GM23338 (cell line): ENCODE results near the gene SERP2. TPM values are rescaled to one million over a fixed set of nuclear protein-coding genes. Genes with fewer than 3 reads are reported as not detected.

Source experiments
- ATAC-seq: fragments of 200-7000 bp; cut with Tn5 transposase; 3 replicates; pipeline ENCODE4 v1.9.1; 2020
- DNase-seq: peaks from one replicate; pipeline ENCODE4 v3.0.0-alpha.2; 2015; ENCODE audit warnings: low spot score
- H2AFZ ChIP-seq: fragments of 200-600 bp; sonication (generic); 2 replicates; pipeline ENCODE4 v1.8.0; 2016; ENCODE audit warnings: antibody characterized with exemption, mild to moderate bottlenecking, moderate library complexity
- H3F3A ChIP-seq: fragments of 200-600 bp; sonication (generic); replicated peaks from 2 replicates; pipeline ENCODE4 v1.8.0; 2017; ENCODE audit warnings: antibody characterized with exemption, mixed run types, low read depth
- H3K27ac ChIP-seq: fragments of 200-600 bp; sonication (generic); 2 replicates; pipeline ENCODE4 v1.6.1; 2016; ENCODE audit warnings: low read depth
- H3K27me3 ChIP-seq: fragments of 200-600 bp; sonication (generic); 2 replicates; pipeline ENCODE4 v1.8.0; 2016; ENCODE audit warnings: mild to moderate bottlenecking, mixed run types, moderate library complexity; ENCODE audit not compliant: insufficient read depth
- H3K36me3 ChIP-seq: fragments of 200-600 bp; sonication (generic); 2 replicates; pipeline ENCODE4 v1.8.0; 2016; ENCODE audit warnings: mild to moderate bottlenecking; ENCODE audit not compliant: insufficient read depth
- H3K4me1 ChIP-seq: fragments of 200-600 bp; sonication (generic); 2 replicates; pipeline ENCODE4 v1.8.0; 2016; ENCODE audit warnings: mild to moderate bottlenecking, moderate library complexity; ENCODE audit not compliant: insufficient read depth
- H3K4me2 ChIP-seq: fragments of 200-600 bp; sonication (generic); 2 replicates; pipeline ENCODE4 v1.7.1; 2017; ENCODE audit warnings: mixed run types
- H3K4me3 ChIP-seq: fragments of 200-600 bp; sonication (generic); 2 replicates; pipeline ENCODE4 v1.6.1; 2016; ENCODE audit warnings: mixed run types
- H3K79me2 ChIP-seq: fragments of 200-600 bp; sonication (generic); replicated peaks from 2 replicates; pipeline ENCODE4 v1.8.0; 2017; ENCODE audit warnings: mild to moderate bottlenecking; ENCODE audit not compliant: insufficient read depth
- H3K9me2 ChIP-seq: fragments of 200-600 bp; sonication (generic); 2 replicates; pipeline ENCODE4 v1.8.0; 2017; ENCODE audit not compliant: insufficient read depth
- H4K20me1 ChIP-seq: fragments of 200-600 bp; sonication (generic); replicated peaks from 2 replicates; pipeline ENCODE4 v1.8.0; 2017; ENCODE audit warnings: mild to moderate bottlenecking; ENCODE audit not compliant: insufficient read depth
- H3K27ac Mint-ChIP-seq: 2 replicates; pipeline ENCODE4 v1.8.0; 2020; ENCODE audit warnings: inconsistent platforms, mild to moderate bottlenecking, moderate library complexity, mixed read lengths
- H3K27me3 Mint-ChIP-seq: 3 replicates; pipeline ENCODE4 v1.8.0; 2022; ENCODE audit warnings: low read depth, mild to moderate bottlenecking, moderate library complexity, mixed read lengths, inconsistent platforms; ENCODE audit not compliant: insufficient read depth, poor library complexity
- H3K36me3 Mint-ChIP-seq: 3 replicates; pipeline ENCODE4 v1.8.0; 2021; ENCODE audit warnings: low read depth, mild to moderate bottlenecking, inconsistent platforms, moderate library complexity, mixed read lengths
- H3K4me1 Mint-ChIP-seq: 3 replicates; pipeline ENCODE4 v1.8.0; 2020; ENCODE audit warnings: mild to moderate bottlenecking, inconsistent platforms, mixed read lengths
- H3K4me3 Mint-ChIP-seq: 3 replicates; pipeline ENCODE4 v1.8.0; 2021; ENCODE audit warnings: moderate library complexity, mild to moderate bottlenecking, inconsistent platforms, mixed read lengths
- H3K9me3 Mint-ChIP-seq: 3 replicates; pipeline ENCODE4 v1.8.0; 2020; ENCODE audit warnings: moderate library complexity, mild to moderate bottlenecking, inconsistent platforms, mixed read lengths
- CREB1 ChIP-seq: fragments of 250-450 bp; sonication (Bioruptor Pico); IDR thresholded peaks from 2 replicates; pipeline ENCODE4 v1.5.0; 2020; ENCODE audit warnings: low read depth, mild to moderate bottlenecking, moderate library complexity
- EZH2 ChIP-seq: fragments of 200-600 bp; sonication (generic); IDR thresholded peaks from one replicate; pipeline ENCODE4 v1.8.0; 2017; ENCODE audit warnings: antibody characterized with exemption, mild to moderate bottlenecking, low read depth; ENCODE audit not compliant: unreplicated experiment
- REST ChIP-seq: IDR thresholded peaks from one replicate; pipeline ENCODE4 v1.6.1; 2018; ENCODE audit warnings: antibody characterized with exemption; ENCODE audit not compliant: unreplicated experiment
- ZNF114 ChIP-seq: fragments of 250-450 bp; sonication (Bioruptor Pico); IDR thresholded peaks from 2 replicates; pipeline ENCODE4 v1.5.0; 2020; ENCODE audit warnings: mild to moderate bottlenecking, moderate library complexity
- ZNF462 ChIP-seq: fragments of 250-450 bp; sonication (Bioruptor Pico); IDR thresholded peaks from 2 replicates; pipeline ENCODE4 v1.5.0; 2020; ENCODE audit warnings: mild to moderate bottlenecking, moderate library complexity
- polyA plus RNA-seq: library from polyadenylated mRNA; unstranded; fragments of >200 nt; fragmentation: Nextera tagmentation; extraction: Ambion mirVana; gene quantifications from 2 replicates; pipeline ENCODE4 v1.2.1, GENCODE V29; 2016
- total RNA-seq: library from RNA; depleted of rRNA; stranded (reverse); fragments of >200 nt; shearing (Covaris generic); gene quantifications from 2 replicates; pipeline ENCODE4 v1.2.3, GENCODE V29; 2014
- TF ChIP-seq, protein P1 (sequence below): IDR thresholded peaks from 2 replicates; pipeline ENCODE4 v1.6.1; 2016; ENCODE audit warnings: antibody characterized with exemption

The SERP2 gene
- total and polyA plus RNA-seq, 2 experiments from 2014 or later = 0.59 to 3.4 TPM

- no peak for TF ChIP-seq REST
Measured at GRCh38 chr13:44334751-44335150, 38.9 kb upstream of the SERP2 start (continued).

GRCh38 chr13:44336934-44337333 lies 36.7 kb upstream of the SERP2 start:
- H3K27me3 Mint-ChIP-seq = peaks cover 6% of the 10 kb centered on the region
- H3K36me3 Mint-ChIP-seq = no peaks in the 10 kb centered on the region
- H3K27ac Mint-ChIP-seq = no peak overlapping the region
- Histone ChIP-seq H3K36me3 (no peaks in the 10 kb centered on the region), H3K79me2 (no peaks in the 10 kb centered on the region), H3K9me2 (no peaks in the 10 kb centered on the region), H3K27ac (no peak overlapping the region), H4K20me1 (no peaks in the 10 kb centered on the region), H2AFZ (no peak overlapping the region), H3K4me3 (no peak overlapping the region), H3K27me3 (no peaks in the 10 kb centered on the region), H3K4me2 (no peak overlapping the region), H3K4me1 (peaks cover 5% of the 10 kb centered on the region; the same call in 1 of the 2 replicates), H3F3A (no peaks in the 10 kb centered on the region)
- no peak overlapping the region for H3K4me3 Mint-ChIP-seq
- no peak for ATAC-seq
- peaks cover 15% of the 10 kb centered on the region for H3K4me1 Mint-ChIP-seq
- H3K9me3 Mint-ChIP-seq = peaks cover 3% of the 10 kb centered on the region; the same call in 1 of the 3 replicates
- no peak for TF ChIP-seq ZNF462 (CRISPR knock-in tag)
- no peak for TF ChIP-seq ZNF114 (CRISPR knock-in tag)
- no peak for TF ChIP-seq CREB1 (CRISPR knock-in tag)
- TF ChIP-seq, protein P1, sequence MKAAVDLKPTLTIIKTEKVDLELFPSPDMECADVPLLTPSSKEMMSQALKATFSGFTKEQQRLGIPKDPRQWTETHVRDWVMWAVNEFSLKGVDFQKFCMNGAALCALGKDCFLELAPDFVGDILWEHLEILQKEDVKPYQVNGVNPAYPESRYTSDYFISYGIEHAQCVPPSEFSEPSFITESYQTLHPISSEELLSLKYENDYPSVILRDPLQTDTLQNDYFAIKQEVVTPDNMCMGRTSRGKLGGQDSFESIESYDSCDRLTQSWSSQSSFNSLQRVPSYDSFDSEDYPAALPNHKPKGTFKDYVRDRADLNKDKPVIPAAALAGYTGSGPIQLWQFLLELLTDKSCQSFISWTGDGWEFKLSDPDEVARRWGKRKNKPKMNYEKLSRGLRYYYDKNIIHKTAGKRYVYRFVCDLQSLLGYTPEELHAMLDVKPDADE = no peak
- no peak for TF ChIP-seq EZH2
- no peak for DNase-seq
